ENCODE measurements around the gene NOS1AP.
"Not testable (repeated sequence)": the region's sequence is repeated elsewhere in the genome, so short reads cannot be mapped to it uniquely, and the experiment has no call there.

Gene NOS1AP

DNA sequence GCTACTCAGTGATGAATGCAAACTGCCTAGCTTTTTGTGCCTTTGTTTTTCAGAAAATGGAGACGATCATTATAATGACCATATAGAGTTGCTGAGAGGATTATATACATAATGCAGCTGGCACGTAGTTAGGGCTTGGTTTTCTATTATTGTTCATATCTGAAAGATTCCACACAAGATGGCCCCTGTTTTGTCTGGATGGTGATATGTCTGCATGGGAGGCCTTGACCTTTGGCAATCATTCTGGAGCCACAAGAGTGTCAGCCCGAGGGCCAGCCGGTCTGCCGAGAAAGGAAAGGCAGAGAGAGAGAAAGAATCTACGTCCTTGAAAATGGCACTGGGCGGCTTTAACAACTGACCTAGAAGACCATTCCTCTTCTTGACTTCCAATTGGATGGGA, 348.2 kb downstream of the NOS1AP start:
- Mint-ChIP-seq H3K4me3 (no peak overlapping the region), H3K27ac (no peak overlapping the region), H3K36me3 (no peaks in the 10 kb centered on the region), H3K4me1 (no peaks in the 10 kb centered on the region), H3K9me3 (no peaks in the 10 kb centered on the region)
- ATAC-seq (no peak), DNase-seq (ENCODE audit: low spot score in 2 of 2) (no peak)

DNA sequence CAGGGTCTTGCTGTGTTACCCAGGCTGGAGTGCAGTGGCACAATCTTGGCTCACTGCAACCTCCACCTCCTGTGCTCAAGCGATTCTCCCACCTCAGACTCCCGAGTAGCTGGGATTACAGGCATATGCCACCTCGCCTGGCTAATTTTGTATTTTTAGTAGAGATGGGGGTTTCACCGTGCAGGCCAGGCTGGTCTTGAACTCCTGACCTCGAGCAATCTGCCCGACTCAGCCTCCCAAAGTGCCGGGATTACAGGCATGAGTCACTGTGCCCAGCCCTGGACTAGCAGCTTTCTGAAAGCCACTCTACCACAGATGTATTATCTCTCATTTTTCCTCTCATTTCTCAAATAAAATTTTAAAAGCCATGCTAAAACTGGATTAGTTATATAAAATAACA, 349.1 kb downstream of the NOS1AP start:
- not testable (repeated sequence) for ATAC-seq; H3K9me3 Mint-ChIP-seq; H3K27ac Mint-ChIP-seq; DNase-seq (ENCODE audit: low spot score in 2 of 2); H3K4me3 Mint-ChIP-seq; H3K4me1 Mint-ChIP-seq; H3K36me3 Mint-ChIP-seq

DNA sequence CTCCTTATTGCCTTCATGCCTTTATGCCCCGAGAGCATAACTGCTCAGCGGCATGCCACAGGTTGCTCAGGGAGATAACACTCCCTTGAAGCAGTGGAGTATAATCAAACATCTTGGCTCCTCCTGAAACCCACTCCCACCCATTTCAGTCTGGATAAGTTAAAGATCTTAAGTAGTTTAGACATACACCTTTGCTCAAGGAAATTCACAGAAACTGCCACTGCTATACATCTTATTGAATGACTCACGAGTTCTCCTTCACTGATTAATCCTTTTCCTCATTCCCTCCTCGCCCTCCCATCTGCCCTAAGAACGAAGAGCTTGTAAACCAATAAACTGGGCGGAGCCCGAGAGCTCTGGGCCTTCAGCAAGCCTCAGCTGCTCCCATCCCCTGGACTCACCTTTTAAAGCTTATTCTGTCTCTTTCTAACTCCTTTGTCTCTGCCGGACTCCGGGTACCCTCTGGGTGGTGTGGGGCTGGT, 350.0 kb downstream of the NOS1AP start:
- H3K36me3 Mint-ChIP-seq; H3K27ac Mint-ChIP-seq; H3K9me3 Mint-ChIP-seq; H3K4me3 Mint-ChIP-seq; H3K4me1 Mint-ChIP-seq; DNase-seq (ENCODE audit: low spot score in 2 of 2); ATAC-seq: not testable (repeated sequence)

Measured in stimulated activated effector memory CD8-positive, alpha-beta T cell treated with anti-CD3 and anti-CD28 coated beads, Interleukin-12 subunit alpha, Interleukin-12 subunit beta, amount 100 ng/mL, for 72 hours (primary cell).